Endothelial cell of umbilical vein (primary cell): ENCODE measurements around the gene PTPRT. TPM values are rescaled to one million over a fixed set of nuclear protein-coding genes. Genes with fewer than 3 reads are reported as not detected.

Experiments used
- BruUV-seq: library from RNA; stranded (reverse); fragments of 400-500 nt; replicated peaks from 2 replicates; lab custom pipeline; 2021; lab: Mats Ljungman, UMichigan
- CTCF ChIA-PET: fragments of 300-600, 350-600 bp; sonication (Branson Sonifier 250); formaldehyde crosslinking; loops from one replicate; lab custom pipeline; 2021; ENCODE audit warnings: antibody characterized with exemption, inconsistent platforms; lab: Charles Lee
- POLR2A ChIA-PET: fragments of 300-600, 350-600 bp; sonication (Branson Sonifier 250); formaldehyde crosslinking; loops from one replicate; lab custom pipeline; 2021; ENCODE audit warnings: antibody characterized with exemption, inconsistent platforms; lab: Charles Lee
- DNase-seq: peaks from one replicate; pipeline ENCODE4 v3.0.0-alpha.2; 2011; ENCODE audit warnings: low read depth, low spot score
- FAIRE-seq: peaks from 2 replicates; lab custom pipeline; 2011; peaks lifted over from hg19 to GRCh38; lab: Jason Lieb, UNC
- H2AFZ ChIP-seq: 2 replicates; pipeline ENCODE4 v1.6.0; 2012; ENCODE audit warnings: low read depth, low read length, control low read depth, inconsistent platforms
- H3K27ac ChIP-seq: 2 replicates; pipeline ENCODE4 v1.5.1; 2011; ENCODE audit warnings: low read depth, mild to moderate bottlenecking, control low read depth, low read length, moderate library complexity; ENCODE audit not compliant: insufficient read depth
- H3K27me3 ChIP-seq, 2 experiments: 2 replicates each; pipeline versions ENCODE4 v1.6.0 to v1.6.1; 2011; ENCODE audit warnings: low read length in 2 of 2, mixed read lengths in 1 of 2; ENCODE audit not compliant: control insufficient read depth in 2 of 2, insufficient read depth in 2 of 2
- H3K36me3 ChIP-seq, 2 experiments: 2 replicates in 1 of 2; 3 replicates in 1 of 2; pipeline ENCODE4 v1.5.1; 2011; ENCODE audit warnings: low read length in 2 of 2, mild to moderate bottlenecking in 1 of 2, moderate library complexity in 1 of 2; ENCODE audit not compliant: control insufficient read depth in 2 of 2, insufficient read depth in 2 of 2; ENCODE audit errors: extremely low read depth in 1 of 2
- H3K4me1 ChIP-seq: 3 replicates; pipeline ENCODE4 v1.5.1; 2011; ENCODE audit warnings: mild to moderate bottlenecking, low read length; ENCODE audit not compliant: control insufficient read depth, insufficient read depth; ENCODE audit errors: extremely low read depth
- H3K4me2 ChIP-seq: 2 replicates; pipeline ENCODE4 v1.6.1; 2011; ENCODE audit warnings: low read length, control low read depth, mixed read lengths; ENCODE audit not compliant: insufficient read depth
- H3K4me3 ChIP-seq, 3 experiments: fragments of 200-600 bp in 1 of 3; sonication (generic), shearing (Covaris generic) in 1 of 3; replicated peaks in 1 of 3; 2 replicates each; pipeline ENCODE4 v1.5.1; 2011 to 2016; ENCODE audit warnings: control low read depth in 3 of 3, low read length in 3 of 3, mild to moderate bottlenecking in 2 of 3, inconsistent platforms in 1 of 3, low read depth in 1 of 3, moderate library complexity in 1 of 3; ENCODE audit not compliant: insufficient read depth in 1 of 3
- H3K79me2 ChIP-seq: 2 replicates; pipeline ENCODE4 v1.6.0; 2012; ENCODE audit warnings: low read length, inconsistent platforms; ENCODE audit not compliant: control insufficient read depth, insufficient read depth
- H3K9ac ChIP-seq: replicated peaks from 2 replicates; pipeline ENCODE3; 2011; ENCODE audit warnings: low read length, control low read depth; ENCODE audit not compliant: insufficient read depth; ENCODE audit errors: extremely low read depth
- H3K9me1 ChIP-seq: replicated peaks from 3 replicates; pipeline ENCODE4 v1.6.0; 2011; ENCODE audit warnings: mild to moderate bottlenecking, low read length; ENCODE audit not compliant: control insufficient read depth, insufficient read depth; ENCODE audit errors: extremely low read depth
- H3K9me3 ChIP-seq: replicated peaks from 2 replicates; pipeline ENCODE4 v1.5.1; 2012; ENCODE audit warnings: low read length, inconsistent platforms; ENCODE audit not compliant: control insufficient read depth, insufficient read depth
- H4K20me1 ChIP-seq: replicated peaks from 2 replicates; pipeline ENCODE3; 2011; ENCODE audit warnings: mild to moderate bottlenecking, low read length; ENCODE audit not compliant: control insufficient read depth, insufficient read depth; ENCODE audit errors: extremely low read depth
- CTCF ChIP-seq, 2 donors: IDR thresholded peaks; 1 replicate in 1 of 2; 2 replicates in 1 of 2; pipeline ENCODE4 v1.5.1; 2011; ENCODE audit warnings: low read length in 2 of 2, mild to moderate bottlenecking in 2 of 2, moderate library complexity in 2 of 2, control low read depth in 1 of 2, inconsistent platforms in 1 of 2, low read depth in 1 of 2; ENCODE audit not compliant: insufficient read depth in 1 of 2; ENCODE audit errors: extremely low read depth in 1 of 2
- EZH2 ChIP-seq: IDR thresholded peaks from 2 replicates; pipeline ENCODE4 v1.6.1; 2012; ENCODE audit warnings: borderline replicate concordance, low read depth, mild to moderate bottlenecking, moderate library complexity, low read length, inconsistent platforms; ENCODE audit not compliant: severe bottlenecking
- JUN ChIP-seq: IDR thresholded peaks from 2 replicates; pipeline ENCODE4 v1.6.1; 2011; ENCODE audit warnings: borderline replicate concordance, low read depth; ENCODE audit not compliant: insufficient read length, insufficient read depth
- MAX ChIP-seq: IDR thresholded peaks from 2 replicates; pipeline ENCODE4 v1.6.1; 2011; ENCODE audit not compliant: insufficient read depth, insufficient read length
- MYC ChIP-seq: IDR thresholded peaks from one replicate; pipeline ENCODE4 v1.6.1; 2011; ENCODE audit warnings: mild to moderate bottlenecking, low read depth, low read length
- POLR2A ChIP-seq: IDR thresholded peaks from 2 replicates; pipeline ENCODE4 v1.6.1; 2012; ENCODE audit warnings: low read depth, mild to moderate bottlenecking, control low read depth, low read length
- POLR2AphosphoS5 ChIP-seq: IDR thresholded peaks from 2 replicates; pipeline ENCODE4 v1.6.1; 2012; ENCODE audit warnings: low read depth, mild to moderate bottlenecking, control low read depth, low read length, moderate library complexity; ENCODE audit not compliant: insufficient read depth
- dilution Hi-C: fragments of 300-500 bp; cut with MboI; formaldehyde crosslinking; loops from one replicate; pipeline ENCODE4 v1.15.0; 2019; ENCODE audit warnings: low sequenced_read_pairs; ENCODE audit not compliant: extremely low pct_ligation_motif_present
- intact Hi-C: fragments of 100-400 bp; cut with micrococcal nuclease; formaldehyde crosslinking; loops from one replicate; pipeline ENCODE4 v1.10.0; 2022
- polyA plus RNA-seq, 4 experiments: library from polyadenylated mRNA; depleted of rRNA in 3 of 4; stranded (reverse) in 3 of 4; unstranded in 1 of 4; fragments of >200 nt; gene quantifications; 2 replicates each; pipeline versions ENCODE4 v1.2.1 to v1.2.3, GENCODE V29; 2011 to 2012; ENCODE audit warnings: missing spikeins in 1 of 4
- total RNA-seq: library from RNA; stranded (reverse); gene quantifications from 2 replicates; pipeline ENCODE4 v1.2.3, GENCODE V29; 2021

Gene PTPRT
- total and polyA plus RNA-seq, 2 donors (not counting 3 experiments of a cell fraction or from before 2014, with no cell fraction given), result not detected

DNA sequence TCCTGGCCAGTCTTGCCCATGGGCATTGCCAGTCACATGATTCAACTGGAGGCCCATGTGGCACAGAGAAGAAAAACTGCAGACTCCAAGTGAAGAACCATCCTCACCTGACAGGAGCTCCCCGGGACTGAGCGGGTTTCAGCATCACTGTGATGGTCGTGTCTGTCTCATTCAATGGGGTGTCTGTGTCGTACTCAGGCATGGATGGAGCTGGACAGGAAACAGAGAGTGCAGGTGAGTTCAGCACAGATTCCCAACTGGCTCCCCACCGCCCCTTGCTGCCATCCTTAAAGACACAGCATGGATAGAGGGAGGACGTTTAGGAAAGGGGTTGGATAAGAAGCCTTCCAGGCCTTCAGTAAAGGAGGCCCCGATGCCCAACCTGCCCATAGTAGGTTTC lies 839.2 kb downstream of the PTPRT start:
- Histone ChIP-seq H3K79me2 (no peaks in the 10 kb centered on the region), H3K9me1 (no peaks in the 10 kb centered on the region), H3K27ac (no peak overlapping the region), H3K4me1 (no peaks in the 10 kb centered on the region), H3K36me3 (no peaks in the 10 kb centered on the region), H3K9ac (no peak overlapping the region), H3K4me2 (no peak overlapping the region), H2AFZ (no peak overlapping the region), H4K20me1 (no peaks in the 10 kb centered on the region), H3K4me3 (no peak overlapping the region), H3K9me3 (peaks cover 4% of the 10 kb centered on the region), H3K27me3 (no peaks in the 10 kb centered on the region)
- no TSS peak for BruUV-seq
- no peak for DNase-seq
- CTCF ChIA-PET, result no interaction called here
- POLR2A ChIA-PET, result no interaction called here
- dilution Hi-C loops (no loop called here), intact Hi-C loops (no loop called here)
- no peak for FAIRE-seq
- TF ChIP-seq POLR2A (no peak), MYC (no peak), CTCF (IDR thresholded peaks at IDR 0.05; ENCODE audit: extremely low read depth in 1 of 2, insufficient read depth in 1 of 2, low read depth in 1 of 2, low read length in 2 of 2) (no peak), MAX (no peak), EZH2 (no peak), POLR2AphosphoS5 (no peak), JUN (no peak)
